Activated T-cell treated with anti-CD3 and anti-CD28 coated beads, Interleukin-2, amount 50 U/mL, for 48 hours (primary cell): ENCODE data around the gene BLVRB.
A peak's percentile ranks its signal among the peaks of the same experiment; 100 is the strongest.
"Not testable (repeated sequence)": the region's sequence is repeated elsewhere in the genome, so short reads cannot be mapped to it uniquely, and the experiment has no call there.

Experiments used
- DNase-seq, 2 experiments: peaks; one replicate each; pipeline ENCODE4 v3.0.0-alpha.2; 2020

BLVRB gene

DNA sequence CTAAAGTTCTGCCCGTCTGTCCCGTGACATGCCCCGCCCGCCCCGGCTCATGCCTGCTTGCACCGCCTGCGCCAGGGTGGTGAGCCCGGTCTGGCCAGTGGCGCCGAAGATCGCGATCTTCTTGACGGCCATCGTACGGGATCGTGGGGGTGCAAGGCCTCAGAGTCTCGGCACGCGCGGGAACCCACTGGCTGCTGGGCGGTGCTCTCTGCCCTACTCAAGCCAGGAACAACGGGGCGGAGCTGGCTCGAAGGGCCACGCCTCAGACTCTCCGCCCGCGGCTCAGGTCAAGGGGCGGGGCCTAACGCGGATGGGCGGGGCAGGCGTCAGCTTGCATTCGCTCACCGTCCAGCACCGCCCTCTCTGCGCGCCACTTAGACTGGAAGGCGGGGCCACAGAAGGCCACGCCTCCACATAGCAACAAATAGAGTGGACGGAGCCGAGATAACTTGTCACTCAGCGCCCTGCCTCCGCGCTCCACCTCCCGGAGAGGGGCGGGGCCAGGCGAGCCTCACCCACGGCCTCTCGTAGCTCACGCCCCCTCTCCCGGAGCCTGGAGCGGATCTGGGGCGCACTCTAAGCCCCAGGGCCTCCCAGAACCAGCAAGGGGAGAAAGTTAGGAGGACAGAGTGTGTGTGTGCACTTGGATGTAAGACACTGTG lies at the start of gene BLVRB:
Gene BLVRB, minus strand, starts transcription at position 189 of the 662 bp plus-strand sequence. Its CDS starts 57 bp downstream, at position 132.
- DNase-seq: peak; percentile 100

DNA sequence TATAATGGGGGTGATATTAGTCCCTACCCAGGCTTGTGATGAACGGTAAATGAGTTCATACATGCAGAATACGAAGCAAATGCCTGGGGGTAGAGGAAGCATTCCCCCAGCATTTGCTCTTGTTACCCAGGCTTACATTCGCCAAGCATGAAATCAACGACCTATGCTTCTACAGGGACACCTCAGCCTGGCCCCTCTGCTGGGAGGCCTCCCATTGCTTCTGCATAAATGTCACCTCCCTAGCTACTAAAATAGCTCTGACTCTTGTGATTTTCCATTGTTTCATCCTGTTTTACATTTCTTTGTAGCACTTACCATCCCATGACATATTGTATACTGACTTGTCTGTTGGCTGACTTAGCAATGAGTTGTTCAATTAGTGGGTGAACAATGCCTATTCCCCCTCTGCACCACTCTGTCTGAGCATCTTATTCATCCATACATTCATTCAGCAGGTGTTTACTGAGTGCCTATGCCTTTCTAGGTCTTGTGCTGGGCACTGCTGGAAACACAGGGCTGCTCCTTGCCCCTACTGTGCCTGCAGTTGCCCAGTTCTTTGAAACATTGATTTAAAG lies 48.3 kb upstream of the BLVRB start:
- no peak for DNase-seq

DNA sequence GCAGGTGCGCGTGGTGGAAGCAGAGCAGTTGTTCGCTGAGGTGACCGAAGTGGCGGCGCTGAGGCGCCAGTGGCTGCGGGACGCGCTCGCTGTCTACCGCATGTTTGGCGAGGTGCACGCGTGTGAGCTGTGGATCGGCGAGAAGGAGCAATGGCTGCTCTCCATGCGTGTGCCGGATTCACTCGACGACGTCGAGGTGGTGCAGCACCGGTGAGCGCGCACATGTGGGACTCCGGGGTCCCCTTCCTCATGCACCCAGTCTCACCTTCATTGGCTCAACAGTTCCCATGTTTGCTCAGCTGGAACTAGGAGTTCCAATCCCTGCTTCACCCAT lies 47.8 kb upstream of the BLVRB start:
- DNase-seq: no peak

DNA sequence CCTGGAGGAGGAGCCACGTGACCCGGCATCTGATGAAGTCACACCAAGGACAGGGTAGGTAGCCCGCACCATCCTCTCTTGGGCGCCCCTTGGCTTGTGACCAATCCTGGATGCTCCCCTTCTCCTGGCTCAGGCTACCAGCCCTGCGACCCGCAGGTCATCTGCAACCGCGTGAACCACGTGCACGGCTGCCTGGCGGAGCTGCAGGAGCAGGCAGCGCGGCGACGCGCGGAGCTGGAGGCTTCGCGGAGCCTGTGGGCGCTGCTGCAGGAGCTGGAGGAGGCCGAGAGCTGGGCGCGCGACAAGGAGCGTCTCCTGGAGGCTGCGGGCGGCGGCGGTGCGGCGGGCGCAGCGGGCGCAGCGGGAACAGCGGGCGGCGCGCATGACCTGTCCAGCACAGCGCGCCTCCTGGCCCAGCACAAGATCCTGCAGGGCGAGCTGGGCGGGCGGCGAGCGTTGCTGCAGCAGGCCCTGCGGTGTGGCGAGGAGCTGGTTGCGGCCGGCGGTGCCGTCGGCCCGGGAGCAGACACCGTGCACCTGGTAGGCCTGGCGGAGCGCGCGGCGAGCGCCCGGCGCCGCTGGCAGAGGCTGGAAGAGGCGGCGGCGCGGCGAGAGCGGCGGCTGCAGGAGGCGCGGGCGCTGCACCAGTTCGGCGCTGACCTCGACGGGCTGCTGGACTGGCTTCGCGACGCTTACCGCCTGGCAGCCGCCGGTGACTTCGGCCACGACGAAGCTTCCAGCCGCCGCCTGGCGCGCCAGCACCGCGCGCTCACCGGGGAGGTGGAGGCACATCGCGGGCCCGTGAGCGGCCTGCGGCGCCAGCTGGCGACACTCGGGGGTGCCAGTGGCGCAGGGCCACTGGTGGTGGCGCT lies 47.2 kb upstream of the BLVRB start:
- DNase-seq: peak in 1 of 2 experiments; percentile 35

DNA sequence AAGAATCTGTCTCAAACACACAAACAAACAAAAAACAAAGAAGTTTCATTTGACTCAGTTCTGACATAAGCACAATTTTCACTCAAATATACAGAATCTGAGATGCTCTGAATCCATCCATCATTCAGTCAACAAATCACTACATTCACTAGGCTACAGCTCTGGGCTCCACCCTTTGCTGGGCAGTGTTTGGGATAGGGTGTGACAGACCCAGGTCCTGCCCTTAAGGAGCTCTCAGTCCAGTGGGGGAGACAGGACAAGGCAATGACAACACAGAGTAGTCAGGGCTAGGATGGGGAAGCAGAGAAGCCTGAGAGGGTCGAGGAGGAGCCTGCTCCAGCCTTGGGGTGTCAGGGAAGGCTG lies 46.5 kb upstream of the BLVRB start:
- DNase-seq: no peak

DNA sequence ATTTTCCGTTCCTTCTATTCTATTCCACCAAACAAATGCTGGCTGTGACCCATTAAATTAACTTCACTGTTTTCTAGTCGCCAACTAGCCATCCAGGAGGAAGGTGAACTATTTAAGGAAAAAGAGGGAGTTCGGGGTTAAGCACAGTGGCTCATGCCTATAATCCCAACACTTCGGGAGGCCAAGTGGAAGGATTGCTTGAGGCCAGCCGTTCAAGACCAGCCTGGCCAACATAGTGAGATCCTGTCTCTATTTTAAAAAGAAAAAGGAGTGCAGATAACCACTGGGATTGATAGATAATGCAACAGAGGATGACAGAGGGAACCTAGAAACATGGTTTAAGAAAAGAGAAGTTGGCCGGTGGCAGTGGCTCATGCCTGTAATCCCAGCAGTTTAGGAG lies 45.9 kb upstream of the BLVRB start:
- DNase-seq: no peak

DNA sequence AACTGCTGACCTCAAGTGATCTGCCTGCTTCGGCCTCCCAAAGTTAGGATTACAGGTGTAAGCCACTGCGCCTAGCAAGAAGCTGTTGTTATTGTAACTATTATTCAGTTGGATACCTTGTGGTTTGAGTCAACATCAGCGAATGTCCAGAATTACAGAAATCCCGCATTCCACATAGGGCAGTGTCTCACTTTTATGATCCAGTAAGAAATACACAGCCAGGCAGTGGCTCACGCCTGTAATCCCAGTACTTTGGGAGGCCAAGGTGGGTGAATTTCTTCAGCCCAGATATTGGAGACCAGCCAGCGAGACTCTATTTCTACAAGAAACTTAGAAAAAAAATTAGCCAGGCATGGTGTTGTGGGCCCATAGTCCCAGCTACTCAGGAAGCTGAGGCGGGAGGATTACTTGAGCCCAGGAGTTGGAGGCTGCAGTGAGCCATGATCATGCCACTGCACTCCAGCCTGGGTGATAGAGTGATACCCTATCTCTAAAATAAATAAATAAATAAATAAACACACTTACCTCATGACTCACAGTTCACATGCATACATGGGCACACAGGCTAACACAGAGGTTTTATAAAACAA lies 45.1 kb upstream of the BLVRB start:
- no peak for DNase-seq

DNA sequence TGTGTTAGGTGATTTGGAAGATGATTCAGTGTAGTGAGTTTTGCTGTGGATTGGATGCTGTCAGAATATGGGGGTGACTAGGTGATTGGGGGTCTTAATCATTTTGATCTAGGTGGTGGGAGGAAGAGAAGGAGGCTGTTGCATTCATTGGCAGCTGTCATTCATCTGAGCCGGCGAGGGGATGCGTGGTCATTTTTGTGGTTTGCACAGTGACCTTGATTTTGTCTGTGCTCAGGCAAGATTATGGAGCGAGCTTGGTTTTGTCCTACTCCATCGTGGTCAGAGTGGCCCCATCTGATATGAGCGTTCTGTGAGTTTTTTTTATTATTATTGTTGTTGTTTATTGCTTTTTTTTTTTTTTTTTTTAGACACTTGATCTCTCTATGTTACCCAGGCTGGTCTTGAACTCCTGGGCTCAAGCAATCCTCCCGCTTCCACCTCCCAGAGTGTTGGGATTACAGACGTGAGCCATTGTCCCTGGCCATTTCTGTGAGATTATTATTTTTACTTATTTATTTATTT lies 43.3 kb upstream of the BLVRB start:
- DNase-seq: no peak

DNA sequence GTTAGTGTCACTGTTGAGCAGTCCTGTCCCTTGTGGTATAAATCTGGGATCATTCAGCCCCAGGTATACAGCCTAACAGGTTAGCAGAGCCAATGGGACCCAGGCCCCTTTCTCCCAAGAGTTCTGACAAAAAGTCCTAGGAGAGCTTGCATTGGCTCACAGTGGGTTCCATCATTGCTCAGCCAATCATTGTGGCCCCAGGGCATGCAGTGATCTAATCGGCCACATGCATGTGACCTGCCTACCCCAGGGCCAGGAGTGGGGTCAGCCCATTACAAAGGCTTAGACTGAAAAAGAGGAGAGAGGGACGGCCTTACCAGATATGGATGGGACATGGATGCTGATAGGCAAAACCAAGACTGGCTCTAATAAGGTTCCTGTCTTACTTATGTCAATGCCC lies 42.3 kb upstream of the BLVRB start:
- no peak for DNase-seq

DNA sequence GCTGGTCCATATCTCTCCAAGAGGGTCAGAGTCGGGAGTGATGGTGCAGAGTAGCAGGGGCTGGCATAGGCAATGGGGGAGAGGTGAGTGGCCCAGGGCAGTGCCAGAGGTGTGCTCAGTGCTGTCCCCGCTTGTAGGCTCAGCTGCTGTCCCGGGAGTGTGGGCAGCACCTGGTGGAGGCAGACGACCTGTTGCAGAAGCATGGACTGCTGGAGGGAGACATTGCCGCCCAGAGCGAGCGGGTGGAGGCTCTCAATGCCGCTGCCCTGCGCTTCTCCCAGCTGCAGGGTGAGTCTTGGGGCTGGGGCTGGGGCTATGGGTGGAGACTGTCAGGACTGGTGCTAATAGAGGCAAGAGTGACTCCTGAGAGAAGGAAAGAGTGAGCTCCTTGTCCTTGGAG lies 40.6 kb upstream of the BLVRB start:
- no peak for DNase-seq

DNA sequence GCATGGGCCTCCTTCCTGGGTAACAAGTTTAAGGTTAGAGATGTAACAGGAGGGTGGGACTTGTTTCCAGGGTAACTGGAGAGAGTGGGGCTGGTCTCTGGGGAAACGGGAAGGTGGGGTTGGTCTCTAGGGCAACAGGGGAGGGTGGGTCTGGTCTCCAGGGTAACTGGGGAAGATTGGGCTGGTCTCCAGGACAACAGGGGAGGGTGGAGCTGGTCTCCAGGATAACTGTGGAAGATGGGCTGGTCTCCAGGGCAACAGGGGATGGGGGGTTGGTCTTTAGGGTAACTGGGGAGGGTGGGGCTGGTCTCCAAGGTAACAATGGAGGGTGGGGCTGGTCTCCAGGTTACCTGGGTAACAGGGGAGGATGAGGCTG lies 37.8 kb upstream of the BLVRB start:
- no peak for DNase-seq

DNA sequence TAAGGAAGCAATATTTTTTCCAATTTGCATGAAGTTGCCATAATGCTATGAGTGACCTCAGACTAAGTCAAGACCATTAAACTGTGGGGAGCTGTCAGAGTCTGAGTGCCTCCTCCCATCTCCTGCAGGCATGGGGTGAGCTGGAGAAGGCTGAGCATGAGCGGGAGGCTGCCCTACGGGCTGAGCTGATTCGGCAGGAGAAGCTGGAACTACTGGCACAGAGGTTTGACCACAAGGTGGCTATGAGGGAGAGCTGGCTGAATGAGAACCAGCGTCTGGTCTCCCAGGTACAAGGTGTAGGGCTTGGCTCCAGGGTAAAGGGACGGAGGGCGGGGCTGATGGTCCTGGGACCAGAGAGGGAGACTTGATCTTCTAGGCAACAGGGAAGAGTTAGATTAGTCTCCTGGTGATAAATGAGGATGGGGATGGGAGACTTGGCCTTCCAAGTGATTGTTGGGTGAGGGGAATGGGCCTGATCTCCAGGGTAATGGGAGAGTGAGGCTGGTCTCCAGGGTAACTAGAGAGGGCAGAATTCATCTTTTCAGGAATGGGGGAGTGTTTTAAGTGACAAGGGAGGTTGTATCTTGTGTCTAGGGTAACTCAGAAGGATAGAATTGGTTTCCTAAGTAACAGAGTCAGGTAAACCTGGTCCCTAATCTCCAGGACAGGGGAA lies 37.2 kb upstream of the BLVRB start:
- DNase-seq: no peak

DNA sequence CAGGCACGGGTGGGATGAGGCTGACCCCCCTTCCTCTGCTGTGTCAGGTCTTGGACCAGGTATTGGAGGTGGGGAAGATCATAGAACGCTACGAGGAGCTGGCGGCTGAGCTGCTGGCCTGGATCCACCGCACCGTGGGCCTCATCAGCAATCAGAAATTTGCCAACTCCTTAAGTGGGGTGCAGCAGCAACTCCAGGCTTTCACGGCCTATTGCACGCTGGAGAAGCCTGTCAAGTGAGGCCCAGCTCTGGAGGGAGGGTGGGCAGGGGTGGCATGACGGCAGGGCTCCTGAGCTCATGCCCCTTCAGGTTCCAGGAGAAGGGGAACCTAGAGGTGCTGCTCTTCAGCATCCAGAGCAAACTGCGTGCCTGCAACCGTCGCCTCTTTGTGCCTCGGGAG lies 36.5 kb upstream of the BLVRB start:
- DNase-seq: no peak

DNA sequence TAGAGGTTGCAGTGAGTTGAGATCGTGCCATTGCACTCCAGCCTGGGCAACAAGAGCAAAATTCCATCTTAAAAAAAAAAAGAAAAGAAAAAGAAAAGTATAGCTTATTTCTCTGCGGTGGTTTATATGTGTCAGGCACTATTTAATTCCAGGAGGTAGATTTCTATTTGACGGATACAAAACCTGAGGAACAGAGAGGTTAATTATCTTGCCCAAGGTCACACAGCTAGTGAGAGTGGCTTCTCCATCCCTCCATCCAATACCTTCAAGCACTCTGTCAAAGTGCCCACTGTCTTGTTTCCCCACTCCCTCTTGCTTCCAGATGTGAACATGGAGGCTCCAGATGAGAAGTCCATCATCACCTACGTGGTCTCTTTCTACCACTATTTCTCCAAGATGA lies 36.1 kb upstream of the BLVRB start:
- no peak for DNase-seq

DNA sequence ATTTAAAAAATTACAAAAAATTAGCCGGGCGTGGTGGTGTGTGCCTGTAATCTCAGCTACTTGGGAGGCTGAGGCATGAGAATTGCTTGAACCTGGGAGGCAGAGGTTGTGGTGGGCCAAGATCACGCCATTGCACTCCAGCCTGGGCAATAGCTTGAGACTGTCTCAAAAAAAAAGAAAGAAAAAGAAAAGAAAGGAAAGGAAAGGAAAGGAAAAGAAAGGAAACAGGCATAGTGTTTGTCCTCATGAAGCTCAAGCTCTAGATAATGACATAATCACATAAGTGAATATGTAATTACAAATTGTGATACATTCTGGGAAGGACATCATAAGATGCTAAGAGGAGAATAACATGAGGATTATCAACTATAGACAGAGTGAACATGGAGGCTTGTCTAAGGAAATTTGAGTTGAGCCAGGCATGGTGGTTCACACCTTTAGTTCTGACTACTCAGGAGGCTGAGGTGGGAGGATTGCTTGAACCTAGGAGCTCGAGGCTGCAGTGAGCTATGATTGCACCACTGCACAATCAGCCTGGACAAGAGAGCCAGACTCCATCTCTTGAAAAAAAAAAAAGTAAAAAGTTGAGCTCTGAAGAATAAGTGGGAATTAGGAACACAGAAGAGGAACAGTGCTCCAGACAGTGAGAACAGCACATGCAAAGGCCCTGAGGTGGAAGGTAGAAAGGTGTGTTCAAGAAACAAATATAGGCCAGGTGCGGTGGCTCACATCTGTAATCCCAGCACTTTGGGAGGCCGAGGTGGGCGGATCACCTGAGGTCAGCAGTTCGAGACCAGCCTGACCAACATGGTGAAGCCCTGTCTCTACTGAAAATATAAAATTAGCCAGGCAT lies 35.4 kb upstream of the BLVRB start:
- not testable (repeated sequence) for DNase-seq

DNA sequence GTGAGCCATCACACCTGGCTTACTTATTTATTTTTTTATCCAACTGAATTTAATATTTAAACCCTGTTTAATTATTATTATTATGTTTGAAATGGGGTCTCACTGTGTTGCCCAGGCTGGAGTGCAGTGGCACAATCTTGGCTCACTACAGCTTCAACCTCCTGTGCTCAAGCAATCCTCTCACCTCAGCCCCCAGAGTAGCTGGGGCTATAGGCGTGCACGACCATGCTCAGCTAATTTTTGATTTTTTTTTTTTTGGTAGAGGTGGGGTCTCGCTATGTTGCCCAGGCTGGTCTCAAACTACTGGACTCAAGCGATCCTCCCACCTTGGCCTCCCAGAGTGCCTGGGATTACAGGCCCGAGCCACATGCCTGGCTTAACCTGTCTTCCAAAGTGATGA lies 33.8 kb upstream of the BLVRB start:
- DNase-seq: no peak

DNA sequence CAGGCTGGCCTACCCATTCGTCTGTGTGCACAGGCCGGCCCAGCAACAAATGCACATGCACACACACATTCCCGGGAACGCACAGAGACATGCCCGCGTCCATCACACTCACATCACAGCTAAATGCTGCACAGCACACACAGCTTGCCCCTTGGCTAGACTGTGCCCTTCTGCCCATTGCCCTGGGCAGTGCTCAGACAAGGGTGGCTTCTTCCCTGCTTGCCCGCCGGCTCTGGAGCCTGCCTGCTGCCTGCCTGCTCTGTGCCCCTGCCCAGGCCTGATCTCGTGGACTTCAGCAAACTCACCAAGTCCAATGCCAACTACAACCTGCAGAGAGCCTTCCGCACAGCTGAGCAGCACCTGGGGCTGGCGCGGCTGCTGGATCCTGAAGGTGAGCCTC lies 31.7 kb upstream of the BLVRB start:
- no peak for DNase-seq

DNA sequence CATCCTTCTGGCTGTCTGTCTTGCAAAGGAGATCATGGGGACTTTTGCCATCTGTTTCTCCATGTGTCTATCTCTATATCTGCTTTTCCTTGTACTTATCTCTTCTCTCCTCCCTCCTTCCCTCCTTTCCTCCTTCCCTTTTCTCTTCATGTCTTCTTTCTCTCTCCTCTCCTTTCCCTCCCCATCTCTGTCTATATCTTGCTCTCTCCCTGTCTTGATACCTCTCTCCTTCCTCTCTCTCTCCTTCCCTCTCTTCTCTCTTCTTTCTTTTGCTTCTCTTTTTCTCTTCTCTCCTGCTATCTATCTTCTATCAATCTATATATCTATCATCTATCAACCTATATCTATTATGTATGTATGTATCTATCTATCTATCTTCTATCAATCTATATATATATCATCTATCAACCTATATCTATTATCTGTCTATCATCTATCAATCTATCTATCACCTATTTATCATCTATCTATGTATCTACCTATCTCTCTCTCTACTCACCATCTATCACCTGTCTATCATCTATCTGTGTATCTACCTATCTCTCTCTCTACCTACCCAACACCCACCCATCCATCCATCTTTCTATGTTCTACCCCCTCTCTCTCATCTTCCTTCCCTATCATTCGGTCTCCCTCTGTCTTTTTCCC lies 28.8 kb upstream of the BLVRB start:
- no peak for DNase-seq

DNA sequence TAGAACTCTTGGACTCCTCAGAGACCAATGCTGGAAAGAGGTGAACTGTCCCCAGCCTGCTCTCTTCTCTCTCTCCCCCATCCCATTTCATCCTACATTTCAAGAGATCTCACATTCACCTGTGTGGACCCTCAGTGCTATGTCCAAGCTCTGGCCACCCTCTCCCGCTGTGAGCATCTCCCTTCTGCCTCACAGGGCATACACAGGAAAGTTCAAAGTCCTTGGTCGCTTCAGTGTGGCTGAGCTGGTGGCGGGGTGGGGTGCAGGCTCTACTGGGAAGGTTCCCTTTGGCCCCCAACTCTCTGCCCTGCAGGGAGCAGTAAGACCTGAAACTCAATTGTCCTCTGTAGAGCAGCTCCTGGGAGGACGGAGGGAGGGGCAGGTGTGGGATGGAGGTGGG lies 28.2 kb upstream of the BLVRB start:
- no peak for DNase-seq

DNA sequence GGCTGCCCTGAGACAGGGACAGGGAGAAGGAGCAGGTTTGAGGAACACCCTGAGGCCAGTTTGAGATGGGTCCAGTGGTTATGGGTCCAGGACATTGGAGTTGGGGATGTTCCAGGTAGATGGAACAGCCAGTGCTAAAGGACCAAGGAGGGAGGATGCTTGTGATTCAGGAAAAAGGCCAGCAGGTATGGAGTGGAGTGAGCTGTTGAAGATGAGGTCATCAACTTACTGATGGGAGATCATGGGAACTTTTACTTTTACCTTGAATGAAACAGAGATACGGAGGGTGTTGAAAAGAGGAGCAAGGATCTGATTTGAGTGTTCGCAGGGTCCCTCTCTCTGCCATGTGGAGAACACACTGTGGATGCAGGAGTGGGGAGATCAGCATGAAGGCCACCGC lies 26.7 kb upstream of the BLVRB start:
- DNase-seq: no peak

DNA sequence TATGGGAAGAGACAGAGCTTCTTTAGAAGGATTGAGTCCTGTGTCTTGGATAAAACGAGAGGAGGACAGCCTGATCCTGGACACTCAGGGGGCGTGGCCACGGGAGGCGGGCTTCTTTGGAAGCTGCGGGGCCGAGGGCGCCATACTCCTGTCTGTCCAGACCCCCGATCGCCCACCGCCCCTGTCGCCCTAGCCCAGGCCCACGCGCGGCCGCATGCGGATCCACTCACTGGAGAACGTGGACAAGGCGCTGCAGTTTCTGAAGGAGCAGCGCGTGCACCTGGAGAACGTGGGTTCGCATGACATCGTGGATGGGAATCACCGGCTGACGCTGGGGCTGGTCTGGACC lies 24.3 kb upstream of the BLVRB start:
- no peak for DNase-seq

DNA sequence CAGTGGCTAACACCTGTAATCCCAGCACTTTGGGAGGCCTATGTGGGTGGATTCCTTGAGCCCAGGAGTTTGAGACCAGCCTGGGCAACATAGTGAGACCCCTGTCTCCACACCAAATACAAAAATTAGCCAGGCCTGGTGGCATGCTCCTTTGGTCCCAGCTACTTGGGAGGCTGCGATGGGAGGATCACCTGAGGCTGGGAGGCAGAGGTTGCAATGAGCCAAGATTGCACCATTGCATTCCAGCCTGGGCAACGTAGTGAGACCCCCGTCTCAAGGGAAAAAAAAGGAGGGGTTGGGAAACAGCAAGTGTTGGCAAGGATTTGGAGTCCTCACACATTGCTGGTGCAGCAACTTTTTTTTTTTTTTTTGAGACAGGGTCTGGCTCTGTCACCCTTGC lies 20.5 kb upstream of the BLVRB start:
- no peak for DNase-seq
